ENCODE data around the gene RPL22.

RPL22 gene

GRCh38 chr1:6172549-6172948 is 26.8 kb downstream of the RPL22 start:
- DNase-seq (ENCODE audit: low spot score) = no peak

GRCh38 chr1:6171548-6172124 is 27.8 kb downstream of the RPL22 start:
- no peak for DNase-seq (ENCODE audit: low spot score)

GRCh38 chr1:6170742-6171201 is 28.6 kb downstream of the RPL22 start:
- DNase-seq (ENCODE audit: low spot score) = no peak

GRCh38 chr1:6170116-6170741 is 29.2 kb downstream of the RPL22 start:
- no peak for DNase-seq (ENCODE audit: low spot score)

GRCh38 chr1:6168947-6169586 is 30.3 kb downstream of the RPL22 start:
- no peak for DNase-seq (ENCODE audit: low spot score)

GRCh38 chr1:6167391-6168303 is 31.7 kb downstream of the RPL22 start:
- DNase-seq (ENCODE audit: low spot score) = no peak

- DNase-seq (ENCODE audit: low spot score) = no peak
Measured at GRCh38 chr1:6166655-6167390, 32.6 kb downstream of the RPL22 start.

GRCh38 chr1:6166221-6166620 is 33.2 kb downstream of the RPL22 start:
- DNase-seq (ENCODE audit: low spot score) = no peak

- DNase-seq (ENCODE audit: low spot score) = no peak
Measured at GRCh38 chr1:6165441-6165985, 33.9 kb downstream of the RPL22 start.

- DNase-seq (ENCODE audit: low spot score) = no peak
Measured at GRCh38 chr1:6165027-6165426, 34.4 kb downstream of the RPL22 start.

GRCh38 chr1:6163973-6164617 is 35.3 kb downstream of the RPL22 start:
- no peak for DNase-seq (ENCODE audit: low spot score)

- DNase-seq (ENCODE audit: low spot score) = no peak
Measured at GRCh38 chr1:6163191-6163972, 36.0 kb downstream of the RPL22 start.

- no peak for DNase-seq (ENCODE audit: low spot score)
Measured at GRCh38 chr1:6162773-6163172, 36.6 kb downstream of the RPL22 start.

GRCh38 chr1:6162341-6162740 is 37.1 kb downstream of the RPL22 start:
- DNase-seq (ENCODE audit: low spot score) = no peak

- no peak for DNase-seq (ENCODE audit: low spot score)
Measured at GRCh38 chr1:6158181-6158580, 41.2 kb downstream of the RPL22 start.

GRCh38 chr1:6157528-6158174 is 41.7 kb downstream of the RPL22 start:
- DNase-seq (ENCODE audit: low spot score) = no peak

- DNase-seq (ENCODE audit: low spot score) = no peak
Measured at GRCh38 chr1:6157132-6157527, 42.3 kb downstream of the RPL22 start.

- DNase-seq (ENCODE audit: low spot score) = no peak
Measured at GRCh38 chr1:6154525-6155319, 44.7 kb downstream of the RPL22 start.

- no peak for DNase-seq (ENCODE audit: low spot score)
Measured at GRCh38 chr1:6152882-6153281, 46.5 kb downstream of the RPL22 start.

All from AG08396 (cell line).